Mammary epithelial cell (primary cell): Measurements from ENCODE around the gene ABHD6.
"Not testable (repeated sequence)": the region's sequence is repeated elsewhere in the genome, so short reads cannot be mapped to it uniquely, and the experiment has no call there.

ENCODE experiments used
- EZH2 ChIP-seq: IDR thresholded peaks from 2 replicates; pipeline ENCODE4 v1.6.1; 2012; ENCODE audit warnings: low read length, inconsistent platforms, borderline replicate concordance
- TF ChIP-seq, protein P1 (sequence below), 2 donors: IDR thresholded peaks in 1 of 2; conservative IDR thresholded peaks in 1 of 2; 2 replicates each; pipeline ENCODE4 v1.5.1; 2011 to 2012; ENCODE audit warnings: inconsistent platforms in 2 of 2, low read length in 2 of 2, mild to moderate bottlenecking in 2 of 2, control low read depth in 1 of 2, low read depth in 1 of 2; ENCODE audit not compliant: insufficient read depth in 1 of 2; ENCODE audit errors: extremely low read depth in 1 of 2

DNA sequence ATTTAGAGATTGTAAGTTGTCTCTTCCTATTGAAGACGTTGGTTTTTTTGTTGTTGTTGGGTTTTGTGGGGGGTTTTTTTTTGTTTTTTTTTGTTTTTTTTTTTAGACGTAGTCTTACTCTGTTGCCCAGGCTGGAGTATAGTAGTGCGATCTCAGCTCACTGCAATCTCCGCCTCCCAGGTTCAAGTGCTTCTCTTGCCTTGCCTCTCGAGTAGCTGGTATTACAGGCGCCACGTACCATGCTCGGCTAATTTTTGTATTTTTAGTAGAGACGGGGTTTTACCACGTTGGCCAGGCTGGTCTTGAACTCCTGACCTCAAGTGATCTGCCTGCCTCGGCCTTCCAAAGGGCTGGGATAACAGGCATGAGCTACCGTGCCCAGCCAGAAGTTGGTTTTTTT, 101.6 kb downstream of the ABHD6 start:
- TF ChIP-seq EZH2, result not testable (repeated sequence)
- TF ChIP-seq, protein P1, sequence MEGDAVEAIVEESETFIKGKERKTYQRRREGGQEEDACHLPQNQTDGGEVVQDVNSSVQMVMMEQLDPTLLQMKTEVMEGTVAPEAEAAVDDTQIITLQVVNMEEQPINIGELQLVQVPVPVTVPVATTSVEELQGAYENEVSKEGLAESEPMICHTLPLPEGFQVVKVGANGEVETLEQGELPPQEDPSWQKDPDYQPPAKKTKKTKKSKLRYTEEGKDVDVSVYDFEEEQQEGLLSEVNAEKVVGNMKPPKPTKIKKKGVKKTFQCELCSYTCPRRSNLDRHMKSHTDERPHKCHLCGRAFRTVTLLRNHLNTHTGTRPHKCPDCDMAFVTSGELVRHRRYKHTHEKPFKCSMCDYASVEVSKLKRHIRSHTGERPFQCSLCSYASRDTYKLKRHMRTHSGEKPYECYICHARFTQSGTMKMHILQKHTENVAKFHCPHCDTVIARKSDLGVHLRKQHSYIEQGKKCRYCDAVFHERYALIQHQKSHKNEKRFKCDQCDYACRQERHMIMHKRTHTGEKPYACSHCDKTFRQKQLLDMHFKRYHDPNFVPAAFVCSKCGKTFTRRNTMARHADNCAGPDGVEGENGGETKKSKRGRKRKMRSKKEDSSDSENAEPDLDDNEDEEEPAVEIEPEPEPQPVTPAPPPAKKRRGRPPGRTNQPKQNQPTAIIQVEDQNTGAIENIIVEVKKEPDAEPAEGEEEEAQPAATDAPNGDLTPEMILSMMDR (conservative IDR thresholded peaks at IDR 0.05 in 1 of 2, IDR thresholded peaks at IDR 0.05 in 1 of 2; ENCODE audit: extremely low read depth in 1 of 2, insufficient read depth in 1 of 2, low read depth in 1 of 2, low read length in 2 of 2), result not testable (repeated sequence)
